ENCODE data around the gene KCNA10.
"Not testable (repeated sequence)": the region's sequence is repeated elsewhere in the genome, so short reads cannot be mapped to it uniquely, and the experiment has no call there.

The KCNA10 gene

GRCh38 chr1:110529011-110529410 is 10.0 kb upstream of the KCNA10 start:
- DNase-seq = no peak

- DNase-seq = no peak
These were observed 7.3 kb upstream of the KCNA10 start for GRCh38 chr1:110526201-110526780.

- DNase-seq = no peak
These were observed 6.2 kb upstream of the KCNA10 start for GRCh38 chr1:110525249-110525595.

- DNase-seq = peak in 1 of 2 experiments; percentile 34
These were observed 5.6 kb upstream of the KCNA10 start for GRCh38 chr1:110524311-110525248.

- DNase-seq = no peak
These were observed 4.0 kb upstream of the KCNA10 start for GRCh38 chr1:110523011-110523410.

- DNase-seq = no peak
These were observed 3.6 kb upstream of the KCNA10 start for GRCh38 chr1:110522560-110522959.

GRCh38 chr1:110520827-110521226 is 1.9 kb upstream of the KCNA10 start:
- no peak for DNase-seq

GRCh38 chr1:110515891-110516290 is 3.1 kb downstream of the KCNA10 start:
- DNase-seq = no peak

- DNase-seq = no peak
These were observed 3.9 kb downstream of the KCNA10 start for GRCh38 chr1:110515041-110515440.

- DNase-seq = no peak
These were observed 5.5 kb downstream of the KCNA10 start for GRCh38 chr1:110513511-110513910.

GRCh38 chr1:110511436-110511835 is 7.5 kb downstream of the KCNA10 start:
- no peak for DNase-seq

- not testable (repeated sequence) for DNase-seq
These were observed 8.1 kb downstream of the KCNA10 start for GRCh38 chr1:110510921-110511320.

- DNase-seq = no peak
These were observed 9.3 kb downstream of the KCNA10 start for GRCh38 chr1:110509655-110510054.

- DNase-seq = no peak
These were observed 10.7 kb downstream of the KCNA10 start for GRCh38 chr1:110508028-110508940.

- no peak for DNase-seq
These were observed 12.4 kb downstream of the KCNA10 start for GRCh38 chr1:110506541-110506940.

GRCh38 chr1:110505596-110505995 is 13.4 kb downstream of the KCNA10 start:
- DNase-seq = no peak

GRCh38 chr1:110504226-110504625 is 14.7 kb downstream of the KCNA10 start:
- DNase-seq = no peak

- DNase-seq = no peak
These were observed 15.5 kb downstream of the KCNA10 start for GRCh38 chr1:110503471-110503870.

GRCh38 chr1:110502402-110503151 is 16.4 kb downstream of the KCNA10 start:
- DNase-seq = no peak

- DNase-seq = no peak
These were observed 17.4 kb downstream of the KCNA10 start for GRCh38 chr1:110501488-110502132.

- no peak for DNase-seq
These were observed 20.7 kb downstream of the KCNA10 start for GRCh38 chr1:110498270-110498669.

Measured in NCI-H1930 (cell line).